Pancreas (tissue), 10 donors: ENCODE measurements around the gene TMTC4. TPM values are rescaled to one million over a fixed set of nuclear protein-coding genes. Genes with fewer than 3 reads are reported as not detected.

Experiments
- ATAC-seq, 4 donors: fragments of 200-7000 bp; cut with Tn5 transposase; one replicate each; pipeline versions ENCODE4 v1.8.0 to v1.9.1; 2020; ENCODE audit warnings: mild to moderate bottlenecking in 4 of 4, moderate library complexity in 4 of 4
- DNase-seq, 6 donors: peaks; one replicate each; pipeline ENCODE4 v3.0.0-alpha.2; 2020
- FAIRE-seq: peaks from 2 replicates; lab custom pipeline; 2012; peaks lifted over from hg19 to GRCh38; lab: Jason Lieb, UNC
- H3K27ac ChIP-seq, 4 donors: fragments of 200-600 bp; sonication (generic); 1 replicate in 3 of 4; 2 replicates in 1 of 4; pipeline versions ENCODE4 v1.5.0 to v1.8.0; 2020
- H3K27me3 ChIP-seq, 4 donors: fragments of 200-600 bp; one replicate each; pipeline ENCODE4 v1.8.0; 2021
- H3K36me3 ChIP-seq, 3 donors: fragments of 200-600 bp; sonication (generic) in 1 of 3; one replicate each; pipeline versions ENCODE4 v1.5.0 to v1.8.0; 2020 to 2021
- H3K4me1 ChIP-seq, 3 donors: fragments of 200-600 bp; one replicate each; pipeline ENCODE4 v1.8.0; 2021
- H3K4me3 ChIP-seq, 4 donors: fragments of 200-600 bp; sonication (generic) in 2 of 4; one replicate each; pipeline versions ENCODE4 v1.5.0 to v1.8.0; 2020 to 2021
- H3K9me3 ChIP-seq, 4 donors: fragments of 200-600 bp; one replicate each; pipeline ENCODE4 v1.8.0; 2021
- CTCF ChIP-seq, 4 donors: fragments of 200-600 bp; sonication (generic) in 3 of 4; IDR thresholded peaks; one replicate each; pipeline versions ENCODE4 v1.5.0 to v1.8.0; 2021; ENCODE audit warnings: antibody characterized with exemption in 4 of 4
- WGBS, 2 donors: extraction: QIAGEN DNeasy Blood & Tissue Kit; methylation state at CpG; one replicate each; pipeline ENCODE4 v1.1.7; 2013; 5-methylcytosine and 5-hydroxymethylcytosine counted together
- intact Hi-C, 3 donors: fragments of 100-400 bp; cut with DNase I; formaldehyde crosslinking; loops; one replicate each; pipeline versions ENCODE4 v1.11.1 to v1.14.2; 2022
- polyA plus RNA-seq, 2 donors: library from polyadenylated mRNA; stranded (reverse); fragments of 200-250 nt; gene quantifications; one replicate each; pipeline ENCODE4 v1.2.3, GENCODE V29; 2013
- total RNA-seq, 6 donors: library from RNA; stranded (reverse); fragmentation: NEBNext Ultra II Directional in 4 of 6; extraction: Animal tissue kit (Norgen Biotek cat#: 25700) in 4 of 6; gene quantifications; one replicate each; pipeline versions ENCODE4 v1.2.1 to v1.2.4, GENCODE V29; 2021 to 2023
- donor health status: healthy with polysubstance abuse.
- donor health status: DM: no; HTN: no; CAD: no; lungs with moderate emphysema.
- donor health status: DM: no; HTN: no; CAD: no.
- donor health status: control.
- donor health status: control.
- donor health status: Bipolar disorder and iron deficiency.
- donor health status: DM: yes; HTN: yes; CAD: no.
- donor health status: DM: no; HTN: no; CAD: no.
- donor health status: DM: no; HTN: no; CAD: no.
- donor health status: DM: yes; HTN: yes; CAD: no.

The TMTC4 gene
- total and polyA plus RNA-seq, 8 donors: 7.3 to 18.0 (median 13.7) TPM

- H3K36me3 ChIP-seq: peaks cover 0 to 24% (median 0%) of the 10 kb centered on the region in 3 donors
- FAIRE-seq (no peak), DNase-seq (no peak), ATAC-seq (no peak)
- no peaks in the 10 kb centered on the region for H3K4me1 ChIP-seq
- no peak overlapping the region for H3K27ac ChIP-seq
- no peaks in the 10 kb centered on the region for H3K9me3 ChIP-seq
- intact Hi-C loops: no loop called here
- no peaks in the 10 kb centered on the region for H3K27me3 ChIP-seq
- WGBS, 2 donors: 84 to 86% methylated on average over 24 of the region's 24 CpGs
- no peak for TF ChIP-seq CTCF (IDR thresholded peaks at IDR 0.05)
- no peak overlapping the region for H3K4me3 ChIP-seq
Observed at GRCh38 chr13:100662468-100663211, 12.0 kb downstream of the TMTC4 start.

GRCh38 chr13:100660761-100661160 is 13.8 kb downstream of the TMTC4 start:
- Histone ChIP-seq H3K4me3 (no peak overlapping the region), H3K4me1 (no peaks in the 10 kb centered on the region), H3K9me3 (no peaks in the 10 kb centered on the region), H3K27me3 (no peaks in the 10 kb centered on the region), H3K27ac (no peak overlapping the region), H3K36me3 (peaks cover 0 to 27% (median 4%) of the 10 kb centered on the region in 3 donors)
- no peak for TF ChIP-seq CTCF (IDR thresholded peaks at IDR 0.05)
- intact Hi-C loops: no loop called here
- no peak for DNase-seq
- FAIRE-seq: no peak
- WGBS, 2 donors: 83 to 89% methylated on average over 8 of the region's 8 CpGs
- ATAC-seq: no peak

GRCh38 chr13:100659578-100659977 is 15.0 kb downstream of the TMTC4 start:
- FAIRE-seq: no peak
- intact Hi-C loops: no loop called here
- H3K9me3 ChIP-seq: no peaks in the 10 kb centered on the region
- H3K36me3 ChIP-seq: peaks cover 0 to 29% (median 9%) of the 10 kb centered on the region in 3 donors
- ATAC-seq: no peak
- no peak for DNase-seq
- H3K27me3 ChIP-seq: no peaks in the 10 kb centered on the region
- H3K4me3 ChIP-seq: no peak overlapping the region
- H3K4me1 ChIP-seq: no peaks in the 10 kb centered on the region
- TF ChIP-seq CTCF (IDR thresholded peaks at IDR 0.05): no peak
- H3K27ac ChIP-seq: no peak overlapping the region
- WGBS, 2 donors: 93 to 99% methylated on average over 4 of the region's 4 CpGs

- FAIRE-seq (no peak), DNase-seq (no peak), ATAC-seq (no peak)
- Histone ChIP-seq H3K9me3 (no peaks in the 10 kb centered on the region), H3K4me1 (no peaks in the 10 kb centered on the region), H3K36me3 (peaks cover 0 to 37% (median 9%) of the 10 kb centered on the region in 3 donors), H3K27me3 (no peaks in the 10 kb centered on the region), H3K4me3 (no peak overlapping the region), H3K27ac (no peak overlapping the region)
- TF ChIP-seq CTCF (IDR thresholded peaks at IDR 0.05): no peak
- intact Hi-C loops: no loop called here
- WGBS, 2 donors: 46 to 65% methylated on average over 2 of the region's 2 CpGs
Observed at GRCh38 chr13:100658363-100658762, 16.2 kb downstream of the TMTC4 start.

- DNase-seq (no peak), FAIRE-seq (no peak), ATAC-seq (no peak)
- no peak for TF ChIP-seq CTCF (IDR thresholded peaks at IDR 0.05)
- H3K27ac ChIP-seq: no peak overlapping the region
- H3K9me3 ChIP-seq: no peaks in the 10 kb centered on the region
- intact Hi-C loops: no loop called here
- 79 to 83% methylated on average over 5 of the region's 5 CpGs for WGBS, 2 donors
- no peaks in the 10 kb centered on the region for H3K4me1 ChIP-seq
- no peaks in the 10 kb centered on the region for H3K27me3 ChIP-seq
- no peak overlapping the region for H3K4me3 ChIP-seq
- H3K36me3 ChIP-seq: peaks cover 0 to 32% (median 9%) of the 10 kb centered on the region in 3 donors
Observed at GRCh38 chr13:100657881-100658315, 16.7 kb downstream of the TMTC4 start.
